Activated CD8-positive, alpha-beta memory T cell treated with anti-CD3 and anti-CD28 coated beads, Interleukin-2, amount 50 U/mL, for 1 hour (primary cell): ENCODE data around the gene EEFSEC.

Source experiments
- DNase-seq: peaks from one replicate; pipeline ENCODE4 v3.0.0-alpha.2; 2020; ENCODE audit errors: extremely low read depth

The EEFSEC gene

GRCh38 chr3:128185630-128186447 lies 32.6 kb downstream of the EEFSEC start:
- DNase-seq: no peak

DNA sequence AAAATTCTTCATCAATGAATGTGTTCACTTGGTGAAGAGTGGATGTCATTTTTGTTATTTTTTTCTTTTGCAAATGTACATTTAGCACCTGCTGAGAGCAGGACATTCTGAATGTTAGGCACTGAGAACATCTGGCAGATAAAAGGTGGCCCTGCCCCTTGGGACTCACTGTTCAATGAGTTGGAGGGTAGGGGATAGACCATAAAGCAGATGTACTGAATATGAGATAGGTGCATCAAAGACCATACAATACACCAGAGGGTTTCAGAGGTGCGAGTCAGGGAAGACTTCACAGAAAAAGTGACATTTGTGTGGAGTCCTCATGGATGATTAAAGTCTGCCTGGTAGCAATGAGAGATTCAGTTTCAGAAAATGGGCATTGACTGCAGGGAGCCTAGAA lies 34.2 kb downstream of the EEFSEC start:
- DNase-seq: no peak

DNA sequence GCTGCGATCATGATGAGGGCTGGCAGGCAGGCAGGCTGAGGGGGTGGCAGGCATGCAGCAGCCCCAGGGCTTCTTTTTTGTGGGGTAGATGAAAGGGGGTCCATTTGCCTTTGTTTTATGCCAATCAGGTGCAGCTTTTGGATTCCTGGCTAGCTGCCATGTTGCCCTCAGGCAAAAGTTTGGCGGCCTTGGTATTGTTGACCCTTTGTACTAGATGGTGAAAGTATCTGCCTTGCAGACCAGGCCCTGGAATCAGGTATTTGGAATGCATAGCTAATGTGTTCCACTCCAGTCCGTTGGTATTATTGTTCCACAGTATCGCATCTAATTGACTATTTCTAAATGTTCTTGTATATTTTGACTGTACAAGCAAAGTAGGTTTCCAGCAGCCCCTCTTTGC lies 35.0 kb downstream of the EEFSEC start:
- no peak for DNase-seq

- no peak for DNase-seq
These were observed 35.7 kb downstream of the EEFSEC start for GRCh38 chr3:128188956-128189355.

GRCh38 chr3:128190501-128190900 lies 37.2 kb downstream of the EEFSEC start:
- DNase-seq: no peak

DNA sequence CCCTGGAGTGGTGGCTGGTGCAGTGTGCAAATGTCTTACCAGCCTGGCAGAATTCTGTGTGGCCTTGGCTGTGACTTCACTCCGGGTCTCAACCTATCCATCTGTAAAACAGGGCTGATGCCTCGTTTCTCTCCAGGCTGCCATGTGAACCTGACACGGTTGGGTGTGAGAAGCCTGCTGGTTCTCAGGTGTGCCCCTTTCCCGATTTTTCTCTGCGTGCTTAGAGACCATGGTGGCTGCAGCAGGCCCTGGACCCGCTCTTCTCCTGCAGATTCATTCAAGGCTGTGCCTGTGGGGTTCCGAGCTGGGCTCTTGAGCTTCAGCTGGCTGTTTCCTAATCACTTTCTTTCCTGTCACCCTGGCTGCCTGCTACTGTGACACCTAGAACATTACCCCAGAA lies 38.9 kb downstream of the EEFSEC start:
- no peak for DNase-seq

DNA sequence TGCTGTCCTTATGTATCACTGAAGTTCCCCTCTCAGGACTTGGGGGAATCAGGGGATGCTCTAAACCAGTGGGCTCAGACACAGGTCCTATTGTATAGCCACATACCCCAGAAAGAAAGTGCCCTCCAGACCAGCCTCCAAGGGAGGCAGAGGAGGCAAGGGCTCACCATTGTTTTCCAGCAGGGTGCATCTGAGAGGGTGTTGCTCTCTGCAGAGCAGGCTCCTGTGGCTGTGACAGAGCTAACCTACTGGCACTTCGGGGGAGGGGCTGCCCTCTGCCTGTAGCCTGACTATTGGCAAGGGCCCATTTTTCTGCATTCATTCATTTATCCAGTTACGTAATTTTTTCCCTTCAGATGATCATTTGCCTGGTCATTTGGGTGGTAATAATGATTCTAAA lies 39.9 kb downstream of the EEFSEC start:
- no peak for DNase-seq

DNA sequence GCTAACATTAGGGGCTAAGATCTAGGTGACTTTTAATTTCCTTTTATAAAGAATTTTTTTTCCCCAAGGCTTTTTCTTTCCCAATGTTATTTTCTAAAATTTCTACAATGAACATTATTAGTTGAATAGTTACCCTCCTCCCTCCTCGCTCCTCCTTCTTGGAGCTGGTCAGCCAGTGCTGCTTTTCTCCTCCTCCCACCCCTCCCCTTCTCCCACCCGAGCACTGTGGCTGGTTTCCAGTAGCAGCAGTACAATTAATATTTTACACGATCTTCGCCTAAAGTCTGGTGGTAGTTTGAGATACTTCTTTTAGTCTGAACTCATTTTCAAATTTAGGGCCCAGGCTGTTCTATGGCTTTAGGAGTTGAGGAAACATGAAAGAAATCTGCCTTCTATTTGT lies 41.6 kb downstream of the EEFSEC start:
- DNase-seq: no peak

DNA sequence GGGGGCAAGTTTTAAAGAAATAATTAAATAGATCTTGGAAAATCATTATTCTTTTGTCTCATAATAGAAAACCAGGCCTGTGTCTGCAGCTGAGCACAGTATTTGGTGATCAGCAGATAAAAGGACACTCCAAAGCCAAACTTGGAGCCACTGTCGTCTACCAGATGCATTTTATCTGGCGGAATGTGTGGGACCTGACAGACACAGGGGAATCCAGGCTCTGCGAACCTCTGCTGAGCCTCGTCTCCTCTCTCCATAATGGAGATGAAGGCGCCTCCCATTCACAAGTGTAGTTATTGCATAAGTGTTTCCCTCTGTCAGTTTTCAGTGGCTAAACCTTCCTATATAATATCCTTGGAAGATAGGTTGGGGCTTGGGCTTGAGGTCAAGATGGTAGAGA lies 42.1 kb downstream of the EEFSEC start:
- no peak for DNase-seq

- DNase-seq: no peak
These were observed 42.5 kb downstream of the EEFSEC start for GRCh38 chr3:128195802-128196201.

DNA sequence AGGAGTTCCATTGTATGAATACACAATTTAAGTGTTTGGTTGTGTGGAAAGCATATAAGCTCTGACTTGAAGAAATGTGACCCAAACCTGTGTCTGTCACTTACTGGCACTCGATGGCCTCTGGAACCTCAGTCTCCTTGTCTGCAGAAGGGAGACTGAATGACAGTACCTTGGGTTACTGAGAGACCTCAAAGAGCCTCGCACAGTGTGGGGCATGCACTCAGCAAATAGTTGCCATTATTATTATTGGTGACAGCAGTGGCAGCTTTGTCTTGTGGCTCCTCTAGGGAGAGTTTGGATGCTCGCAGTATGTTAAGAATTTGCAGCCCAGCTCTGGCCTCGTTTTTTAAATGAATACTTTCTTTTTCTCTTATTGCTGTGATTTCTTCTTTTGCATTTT lies 43.4 kb downstream of the EEFSEC start:
- no peak for DNase-seq

DNA sequence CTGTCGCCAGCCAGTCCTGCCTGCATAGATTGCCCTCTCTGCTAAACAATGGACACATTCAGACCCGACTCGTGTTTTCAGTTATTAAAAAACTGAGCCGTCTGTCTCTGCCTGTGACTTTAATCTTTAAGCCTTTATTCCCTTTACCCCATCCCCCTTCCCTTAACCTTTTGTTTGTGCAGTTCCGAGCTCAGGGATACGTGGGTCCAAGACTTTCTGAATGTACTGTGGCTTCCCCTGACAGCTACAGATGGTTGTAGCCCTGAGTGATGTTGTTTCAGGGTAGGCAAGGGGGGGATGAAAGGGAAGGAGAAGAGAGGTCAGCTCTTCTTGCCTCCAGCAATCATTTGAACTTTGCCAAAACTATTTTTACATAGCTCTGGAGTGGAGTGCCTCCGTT lies 44.6 kb downstream of the EEFSEC start:
- no peak for DNase-seq

DNA sequence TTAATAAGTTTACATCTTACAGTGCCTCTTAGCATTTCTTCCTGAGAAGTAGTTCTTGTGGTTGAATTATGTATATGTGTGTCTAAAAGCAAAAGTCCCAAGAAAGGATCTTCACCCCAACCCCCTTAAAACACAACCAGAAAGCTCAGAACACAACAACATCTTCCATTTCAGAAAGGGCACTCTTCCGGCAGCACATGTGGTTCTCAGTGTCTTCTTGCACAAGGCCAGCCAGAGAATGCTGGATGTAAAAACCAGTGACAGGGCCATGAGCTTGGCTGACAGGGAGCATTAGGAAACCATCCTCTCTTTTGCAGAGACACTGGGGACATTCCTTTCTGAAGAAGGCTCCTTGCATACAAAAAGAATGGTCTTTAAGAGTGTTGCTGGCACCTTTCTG lies 45.0 kb downstream of the EEFSEC start:
- no peak for DNase-seq

- no peak for DNase-seq
These were observed 45.8 kb downstream of the EEFSEC start for GRCh38 chr3:128199110-128199509.

DNA sequence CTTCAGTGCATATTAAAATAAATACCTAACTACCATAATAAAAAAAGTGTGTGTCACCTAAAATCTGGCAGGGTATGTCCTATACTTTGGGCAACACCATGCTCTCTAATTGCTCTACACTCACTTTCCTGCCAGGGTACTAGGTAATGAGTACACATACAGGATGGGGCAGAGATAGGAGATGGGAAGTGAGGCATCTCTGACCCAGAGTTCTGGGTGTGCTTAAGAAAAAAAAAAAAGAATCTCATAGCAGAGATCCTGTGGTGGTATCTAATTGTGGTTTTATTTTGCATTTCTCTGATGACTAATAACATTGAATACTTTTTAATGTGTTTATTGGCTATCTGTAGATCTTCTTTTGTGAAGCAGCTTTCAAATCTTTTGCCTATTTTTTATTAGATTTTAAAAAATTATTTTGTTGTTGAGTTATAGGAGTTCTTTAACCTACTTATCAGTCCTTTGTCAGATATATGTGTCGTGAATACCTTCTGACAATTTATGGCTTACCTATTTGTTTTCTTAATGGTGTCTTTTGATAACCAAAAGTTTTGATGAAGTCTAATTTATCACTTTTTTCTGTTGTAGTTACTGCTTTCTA lies 48.0 kb downstream of the EEFSEC start:
- DNase-seq: no peak

DNA sequence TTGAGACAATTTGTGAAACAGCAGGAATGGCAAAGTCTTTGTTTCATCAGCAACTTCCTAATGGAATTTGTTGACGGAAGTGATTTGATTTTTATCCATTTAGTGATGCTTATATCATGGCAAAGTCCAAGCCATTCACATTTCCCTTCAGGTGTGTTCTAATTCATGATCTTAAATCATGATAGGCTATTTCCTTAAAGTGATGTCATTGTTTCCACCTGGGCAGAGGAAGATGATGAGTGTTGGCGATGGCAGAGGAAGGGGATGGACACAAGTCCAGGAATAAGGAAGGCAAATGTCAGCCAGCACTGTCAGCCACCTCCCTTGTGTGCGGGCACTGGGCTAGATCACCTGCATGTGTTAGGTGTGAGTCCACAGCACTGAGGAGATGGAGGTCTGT lies 49.9 kb downstream of the EEFSEC start:
- no peak for DNase-seq

DNA sequence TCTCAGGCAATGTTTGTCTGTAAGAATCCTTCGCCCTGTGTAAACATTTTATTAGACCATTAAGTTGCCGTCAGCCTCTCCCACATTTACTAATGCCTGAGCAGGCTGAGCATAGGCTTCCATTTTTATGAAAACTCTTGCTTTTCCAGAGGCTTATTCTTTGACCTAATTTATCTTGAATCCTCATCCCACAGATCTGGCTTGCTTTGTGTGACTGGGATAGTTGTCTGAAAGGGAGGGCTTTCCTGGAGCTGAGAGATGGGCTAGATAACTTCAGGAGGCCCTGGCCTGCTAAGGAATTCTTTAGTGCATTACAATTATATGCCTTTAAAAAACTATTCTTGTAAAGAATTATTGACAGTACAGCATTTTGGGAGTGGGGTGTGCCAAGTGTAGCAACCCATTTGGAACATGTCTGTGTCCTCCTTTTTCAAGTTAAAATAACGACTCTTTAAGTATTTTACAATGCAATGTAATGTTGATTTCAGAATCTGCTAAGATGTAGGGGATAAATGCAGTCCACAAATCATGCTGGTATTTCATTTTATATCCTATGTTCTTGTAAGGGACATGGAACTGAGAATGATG lies 52.4 kb downstream of the EEFSEC start:
- DNase-seq: no peak

DNA sequence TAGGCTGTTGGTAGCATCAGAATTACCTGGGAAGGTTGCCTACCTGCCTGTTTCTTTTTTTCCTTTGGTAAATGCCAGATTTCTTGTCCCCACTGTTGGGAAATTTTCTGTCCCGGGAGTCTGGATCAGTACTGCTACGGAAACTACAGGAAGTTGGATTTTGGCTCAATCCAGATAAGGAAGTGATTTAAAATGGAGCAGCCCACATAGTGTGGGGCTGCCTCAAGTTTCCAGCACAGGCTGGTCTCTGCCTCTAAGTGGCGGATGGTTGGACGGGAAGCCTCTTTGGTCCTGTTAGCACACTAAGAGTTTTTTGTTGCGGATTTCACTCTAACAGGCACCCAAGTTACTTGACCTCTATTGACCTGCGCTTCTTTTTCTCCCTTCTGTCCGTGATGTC lies 54.7 kb downstream of the EEFSEC start:
- no peak for DNase-seq

DNA sequence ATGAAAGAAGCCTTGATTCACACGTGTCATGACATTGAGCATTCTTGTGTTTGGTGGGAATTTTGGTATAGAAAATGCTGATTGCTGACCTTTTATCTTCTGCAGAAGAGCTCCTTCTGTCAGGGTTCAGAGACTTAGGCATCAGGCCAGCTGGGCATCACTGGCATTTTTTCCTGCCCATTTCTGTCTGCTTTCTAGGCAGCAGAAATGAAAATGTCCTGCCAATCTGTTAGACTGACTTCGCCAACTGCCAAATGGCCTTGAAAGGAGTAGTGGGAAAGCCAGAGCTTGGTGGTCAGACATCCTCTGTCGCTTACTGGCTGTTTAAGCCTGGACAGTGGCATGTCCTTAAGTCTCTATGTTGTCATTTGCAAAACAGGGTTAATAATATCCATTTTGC lies 57.4 kb downstream of the EEFSEC start:
- no peak for DNase-seq

- no peak for DNase-seq
These were observed 60.8 kb downstream of the EEFSEC start for GRCh38 chr3:128214056-128214455.

DNA sequence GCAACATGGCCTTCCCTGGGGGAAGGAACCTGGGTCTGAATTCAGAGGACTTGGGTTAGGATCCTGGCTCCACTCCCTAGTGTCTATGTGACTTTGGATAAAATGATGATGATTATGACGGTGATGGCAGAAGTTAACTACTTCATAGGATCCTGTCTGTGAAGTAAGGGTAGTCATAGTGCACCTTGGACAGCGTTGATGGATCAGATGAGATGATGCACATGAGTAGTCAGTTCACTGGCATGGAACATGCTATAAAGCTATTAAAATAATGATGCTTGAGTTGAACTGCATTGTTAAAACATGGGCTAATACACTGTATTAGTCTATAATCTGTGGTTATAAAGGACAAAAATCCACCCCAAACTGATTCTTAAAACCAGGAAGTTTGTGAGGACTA lies 62.0 kb downstream of the EEFSEC start:
- DNase-seq: no peak

- no peak for DNase-seq
These were observed 62.7 kb downstream of the EEFSEC start for GRCh38 chr3:128215800-128216495.
